GM13976 (cell line): Measurements from ENCODE around the gene STK39.

ENCODE experiments used
- DNase-seq: peaks from one replicate; pipeline ENCODE4 v3.0.0; 2012; ENCODE audit warnings: low spot score
- in situ Hi-C: fragments of 300-500 bp; cut with MboI; formaldehyde crosslinking; loops from one replicate; pipeline ENCODE4 v1.12.0; 2022; ENCODE audit warnings: low sequenced_read_pairs, mixed read lengths, inconsistent platforms; ENCODE audit not compliant: unreplicated experiment
- TF ChIP-seq, protein P1 (sequence below): IDR thresholded peaks from 2 replicates; pipeline ENCODE4 v1.5.1; 2012; ENCODE audit warnings: borderline replicate concordance, mild to moderate bottlenecking; ENCODE audit not compliant: insufficient read depth; ENCODE audit errors: extremely low read depth, missing control alignments, control extremely low read depth

The STK39 gene

DNA sequence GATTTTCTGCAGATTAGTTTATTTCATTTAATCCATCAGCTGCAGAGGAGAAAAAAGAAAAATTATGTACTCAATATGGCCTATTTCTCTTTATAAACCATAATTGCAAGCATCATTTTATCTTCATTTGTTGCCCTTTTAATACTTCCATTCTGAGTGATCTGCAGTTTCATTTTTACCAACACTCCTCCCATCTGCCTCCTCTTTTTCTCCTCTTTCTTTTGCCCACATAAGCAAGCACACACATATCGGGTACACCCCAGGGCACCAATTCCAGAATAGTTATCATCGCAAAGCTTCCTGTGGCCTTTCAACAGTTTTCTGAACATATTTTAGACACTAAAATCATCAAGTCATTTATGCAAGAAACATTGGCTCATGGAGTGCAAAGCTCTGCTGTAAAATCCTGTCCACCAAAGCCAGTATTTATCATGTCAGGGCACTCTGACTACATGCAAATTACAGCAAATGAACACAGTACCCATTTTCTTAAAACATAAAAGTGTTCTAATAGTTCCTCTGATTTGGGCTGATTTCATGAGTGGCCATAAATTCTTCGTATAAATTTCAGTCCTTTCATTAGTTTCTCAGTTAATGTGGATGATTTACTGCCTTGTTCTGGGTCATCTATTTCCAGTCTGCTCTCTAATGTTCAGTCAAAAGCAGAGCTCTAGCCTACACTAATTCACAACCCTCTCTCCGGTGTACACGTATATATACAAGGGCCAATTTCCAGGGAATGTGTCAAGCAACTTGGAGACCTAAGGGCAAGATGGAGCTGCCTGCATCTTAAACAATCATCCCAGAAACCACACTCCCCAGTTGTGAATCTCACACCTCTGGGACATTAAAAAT, 281.3 kb downstream of the STK39 start:
- TF ChIP-seq, protein P1, sequence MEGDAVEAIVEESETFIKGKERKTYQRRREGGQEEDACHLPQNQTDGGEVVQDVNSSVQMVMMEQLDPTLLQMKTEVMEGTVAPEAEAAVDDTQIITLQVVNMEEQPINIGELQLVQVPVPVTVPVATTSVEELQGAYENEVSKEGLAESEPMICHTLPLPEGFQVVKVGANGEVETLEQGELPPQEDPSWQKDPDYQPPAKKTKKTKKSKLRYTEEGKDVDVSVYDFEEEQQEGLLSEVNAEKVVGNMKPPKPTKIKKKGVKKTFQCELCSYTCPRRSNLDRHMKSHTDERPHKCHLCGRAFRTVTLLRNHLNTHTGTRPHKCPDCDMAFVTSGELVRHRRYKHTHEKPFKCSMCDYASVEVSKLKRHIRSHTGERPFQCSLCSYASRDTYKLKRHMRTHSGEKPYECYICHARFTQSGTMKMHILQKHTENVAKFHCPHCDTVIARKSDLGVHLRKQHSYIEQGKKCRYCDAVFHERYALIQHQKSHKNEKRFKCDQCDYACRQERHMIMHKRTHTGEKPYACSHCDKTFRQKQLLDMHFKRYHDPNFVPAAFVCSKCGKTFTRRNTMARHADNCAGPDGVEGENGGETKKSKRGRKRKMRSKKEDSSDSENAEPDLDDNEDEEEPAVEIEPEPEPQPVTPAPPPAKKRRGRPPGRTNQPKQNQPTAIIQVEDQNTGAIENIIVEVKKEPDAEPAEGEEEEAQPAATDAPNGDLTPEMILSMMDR = no peak
- DNase-seq = no peak
- in situ Hi-C loops = loop anchor here (10.0 kb wide), 1 partner anchor 149 kb away; no protein-coding TSS in a partner anchor

GRCh38 chr2:167964650-167965413, 282.6 kb downstream of the STK39 start:
- in situ Hi-C loops = loop anchor here (10.0 kb wide), 1 partner anchor 150 kb away; no protein-coding TSS in a partner anchor

GRCh38 chr2:167963899-167964649, 283.3 kb downstream of the STK39 start:
- in situ Hi-C loops = loop anchor here (10.0 kb wide), 1 partner anchor 151 kb away; no protein-coding TSS in a partner anchor

More at GRCh38 chr2:167964650-167965413, 282.6 kb downstream of the STK39 start:
- TF ChIP-seq, protein P1 = no peak
- peak; percentile 6 for DNase-seq

GRCh38 chr2:167962436-167963226, 284.8 kb downstream of the STK39 start:
- TF ChIP-seq, protein P1 = no peak
- in situ Hi-C loops = loop anchor here (10.0 kb wide), 1 partner anchor 152 kb away; no protein-coding TSS in a partner anchor
- DNase-seq = no peak

More at GRCh38 chr2:167963899-167964649, 283.3 kb downstream of the STK39 start:
- TF ChIP-seq, protein P1 = no peak
- DNase-seq = no peak

DNA sequence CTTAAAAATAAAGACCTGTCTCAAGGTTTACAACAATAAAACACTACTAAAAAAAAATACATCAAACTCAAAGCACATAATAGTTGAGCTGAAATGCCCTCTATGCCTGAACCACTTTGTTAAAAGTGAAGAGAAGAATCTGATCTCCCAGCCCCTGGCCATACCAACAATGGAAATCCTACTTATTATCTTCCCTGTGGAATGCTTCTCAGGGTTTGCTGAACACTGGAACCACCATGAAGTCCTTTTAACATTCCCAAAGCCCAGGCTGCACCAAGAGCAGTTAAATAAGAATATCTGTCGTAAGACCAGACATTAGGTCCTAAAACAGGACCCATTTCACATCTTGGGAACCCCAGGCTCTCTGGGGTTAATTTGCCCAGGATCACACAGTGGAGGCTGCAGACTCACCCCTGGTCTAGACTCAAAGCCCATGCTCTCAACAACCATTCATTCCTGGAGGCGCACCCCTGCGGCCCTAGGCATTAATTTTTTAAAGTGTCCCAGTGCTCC, 285.8 kb downstream of the STK39 start:
- in situ Hi-C loops = loop anchor here (10.0 kb wide), 1 partner anchor 153 kb away; no protein-coding TSS in a partner anchor
- TF ChIP-seq, protein P1 = no peak
- DNase-seq = no peak
